WERI-Rb-1 (cell line): ENCODE data around the gene PTPRT.

Experiments
- DNase-seq: peaks from one replicate; pipeline ENCODE4 v3.0.0-alpha.2; 2020
- H3K27ac ChIP-seq: fragments of 250-450 bp; sonication (Bioruptor Pico); 2 replicates; pipeline ENCODE4 v1.5.1; 2020; ENCODE audit warnings: mild to moderate bottlenecking, moderate library complexity
- H3K27me3 ChIP-seq: fragments of 250-450 bp; sonication (Bioruptor Pico); 2 replicates; pipeline ENCODE4 v1.5.1; 2021; ENCODE audit warnings: mild to moderate bottlenecking, low read depth, moderate library complexity; ENCODE audit not compliant: insufficient read depth, severe bottlenecking
- H3K36me3 ChIP-seq: fragments of 250-450 bp; sonication (Bioruptor Pico); 2 replicates; pipeline ENCODE4 v1.5.1; 2020; ENCODE audit warnings: mild to moderate bottlenecking, moderate library complexity
- H3K4me3 ChIP-seq: 2 replicates; pipeline ENCODE4 v1.5.1; 2011; ENCODE audit warnings: low read depth, mild to moderate bottlenecking, control low read depth, low read length
- H3K9me3 ChIP-seq: fragments of 250-450 bp; sonication (Bioruptor Pico); 2 replicates; pipeline ENCODE4 v1.5.1; 2021; ENCODE audit warnings: mild to moderate bottlenecking, moderate library complexity; ENCODE audit not compliant: severe bottlenecking
- TF ChIP-seq, protein P1 (sequence below): IDR thresholded peaks from 2 replicates; pipeline ENCODE4 v1.5.1; 2011; ENCODE audit warnings: low read depth, mild to moderate bottlenecking, control low read depth, inconsistent platforms, low read length

The PTPRT gene

DNA sequence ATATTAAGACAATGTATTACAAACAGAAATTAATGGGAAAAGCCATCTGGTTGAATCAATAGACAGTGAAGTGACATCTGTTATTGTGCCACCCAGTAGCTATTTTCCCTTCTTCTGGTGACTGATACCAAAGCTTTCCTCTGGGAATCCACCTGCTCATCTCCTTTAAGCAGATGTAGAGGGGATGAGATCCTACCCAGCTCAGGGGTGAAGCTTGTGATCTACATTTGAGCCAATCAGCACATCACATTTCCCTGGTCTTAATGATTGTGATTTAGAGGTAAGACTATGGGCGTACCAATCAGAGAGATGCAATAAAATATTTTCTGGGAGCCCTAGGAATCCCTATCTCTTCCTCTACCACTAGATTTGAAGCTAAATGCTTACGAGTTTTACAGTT lies 782.9 kb downstream of the PTPRT start:
- no peak overlapping the region for H3K4me3 ChIP-seq
- TF ChIP-seq, protein P1, sequence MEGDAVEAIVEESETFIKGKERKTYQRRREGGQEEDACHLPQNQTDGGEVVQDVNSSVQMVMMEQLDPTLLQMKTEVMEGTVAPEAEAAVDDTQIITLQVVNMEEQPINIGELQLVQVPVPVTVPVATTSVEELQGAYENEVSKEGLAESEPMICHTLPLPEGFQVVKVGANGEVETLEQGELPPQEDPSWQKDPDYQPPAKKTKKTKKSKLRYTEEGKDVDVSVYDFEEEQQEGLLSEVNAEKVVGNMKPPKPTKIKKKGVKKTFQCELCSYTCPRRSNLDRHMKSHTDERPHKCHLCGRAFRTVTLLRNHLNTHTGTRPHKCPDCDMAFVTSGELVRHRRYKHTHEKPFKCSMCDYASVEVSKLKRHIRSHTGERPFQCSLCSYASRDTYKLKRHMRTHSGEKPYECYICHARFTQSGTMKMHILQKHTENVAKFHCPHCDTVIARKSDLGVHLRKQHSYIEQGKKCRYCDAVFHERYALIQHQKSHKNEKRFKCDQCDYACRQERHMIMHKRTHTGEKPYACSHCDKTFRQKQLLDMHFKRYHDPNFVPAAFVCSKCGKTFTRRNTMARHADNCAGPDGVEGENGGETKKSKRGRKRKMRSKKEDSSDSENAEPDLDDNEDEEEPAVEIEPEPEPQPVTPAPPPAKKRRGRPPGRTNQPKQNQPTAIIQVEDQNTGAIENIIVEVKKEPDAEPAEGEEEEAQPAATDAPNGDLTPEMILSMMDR: no peak
- H3K27me3 ChIP-seq: no peaks in the 10 kb centered on the region
- no peaks in the 10 kb centered on the region for H3K36me3 ChIP-seq
- peak; percentile 14 for DNase-seq
- no peaks in the 10 kb centered on the region for H3K9me3 ChIP-seq
- no peak overlapping the region for H3K27ac ChIP-seq

DNA sequence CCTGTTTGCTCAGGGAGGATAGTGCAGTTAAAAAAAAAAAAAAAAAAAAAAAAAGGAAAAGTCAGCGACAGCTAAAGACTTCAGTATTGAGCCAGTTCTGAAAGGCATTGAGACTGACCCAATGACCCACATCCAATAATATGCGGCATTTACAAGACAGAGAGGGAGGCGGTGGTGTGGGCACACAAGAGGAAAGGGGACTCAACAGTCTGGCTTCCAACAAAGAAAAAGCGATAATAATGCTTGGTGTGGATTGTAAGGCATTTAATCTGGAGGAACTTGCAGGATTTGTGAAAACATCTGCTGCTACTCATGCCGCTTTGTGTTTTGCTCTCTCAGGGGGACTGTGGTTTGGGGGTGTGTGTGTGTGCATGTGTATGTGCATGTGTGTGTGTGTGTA lies 787.3 kb downstream of the PTPRT start:
- H3K27me3 ChIP-seq: no peaks in the 10 kb centered on the region
- DNase-seq: no peak
- H3K4me3 ChIP-seq: no peak overlapping the region
- H3K36me3 ChIP-seq: no peaks in the 10 kb centered on the region
- no peaks in the 10 kb centered on the region for H3K9me3 ChIP-seq
- TF ChIP-seq, protein P1: no peak
- H3K27ac ChIP-seq: no peak overlapping the region

DNA sequence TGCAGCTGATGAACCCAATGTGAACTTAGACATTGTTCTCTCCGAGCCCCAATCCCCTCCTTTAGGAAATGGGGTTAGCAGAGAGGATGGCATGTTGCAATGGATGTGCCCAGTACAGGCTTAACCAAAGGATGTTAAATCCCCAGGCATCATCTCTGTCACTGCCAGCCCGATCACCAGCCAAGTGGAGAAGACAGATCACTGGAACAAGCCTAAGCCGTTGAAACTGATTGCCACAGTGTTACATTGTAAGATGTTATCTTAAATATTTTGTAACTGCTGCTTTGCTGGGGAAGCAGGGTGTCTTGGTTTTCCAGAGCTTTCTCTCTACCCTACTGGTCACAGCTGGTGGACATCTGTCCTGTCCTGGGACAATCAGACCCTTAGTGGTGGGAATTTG lies 788.1 kb downstream of the PTPRT start:
- TF ChIP-seq, protein P1: no peak
- H3K27ac ChIP-seq: no peak overlapping the region
- no peaks in the 10 kb centered on the region for H3K36me3 ChIP-seq
- H3K4me3 ChIP-seq: no peak overlapping the region
- no peak for DNase-seq
- no peaks in the 10 kb centered on the region for H3K27me3 ChIP-seq
- H3K9me3 ChIP-seq: no peaks in the 10 kb centered on the region

DNA sequence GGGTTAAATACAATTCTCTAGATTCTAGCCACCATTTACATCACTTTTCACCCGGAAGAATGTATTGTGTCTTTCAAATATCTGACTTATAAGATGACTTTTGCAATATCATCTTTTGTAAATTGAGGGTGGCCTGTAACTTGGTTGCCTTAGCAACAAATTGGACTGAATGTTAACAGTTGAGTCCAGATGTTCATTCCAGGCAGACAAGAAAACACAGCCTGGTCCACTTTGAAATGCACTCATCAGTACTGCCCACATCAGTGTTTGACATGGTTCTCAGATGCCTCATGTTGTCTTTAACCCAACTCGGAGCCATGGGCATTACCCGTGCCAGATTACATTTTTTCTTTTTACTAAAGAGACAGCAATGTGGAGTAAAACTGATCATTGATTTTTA lies 789.9 kb downstream of the PTPRT start:
- no peaks in the 10 kb centered on the region for H3K27me3 ChIP-seq
- H3K4me3 ChIP-seq: no peak overlapping the region
- H3K27ac ChIP-seq: no peak overlapping the region
- DNase-seq: no peak
- TF ChIP-seq, protein P1: no peak
- H3K9me3 ChIP-seq: no peaks in the 10 kb centered on the region
- H3K36me3 ChIP-seq: no peaks in the 10 kb centered on the region

DNA sequence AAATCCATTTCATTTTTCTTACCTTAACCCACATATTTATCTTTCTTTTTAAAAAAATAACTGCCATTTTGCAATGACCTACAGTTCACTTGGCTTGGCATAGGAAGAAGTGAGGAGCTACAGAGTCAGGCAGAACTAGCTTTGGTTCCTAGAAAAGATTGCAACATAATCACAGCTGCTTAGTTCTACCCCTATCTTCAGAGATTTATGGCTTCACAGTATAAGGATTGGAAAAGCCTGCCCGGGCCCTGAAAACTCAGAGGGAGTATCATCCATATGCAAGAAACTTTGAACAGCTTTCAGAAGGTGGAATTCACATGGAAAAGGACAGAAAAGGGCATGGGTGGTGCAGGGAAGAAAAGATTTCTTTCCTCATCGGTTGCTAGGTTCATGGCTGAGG lies 797.3 kb downstream of the PTPRT start:
- Histone ChIP-seq H3K9me3 (no peaks in the 10 kb centered on the region), H3K4me3 (no peak overlapping the region), H3K27ac (no peak overlapping the region), H3K36me3 (no peaks in the 10 kb centered on the region), H3K27me3 (no peaks in the 10 kb centered on the region)
- no peak for DNase-seq
- TF ChIP-seq, protein P1: no peak

DNA sequence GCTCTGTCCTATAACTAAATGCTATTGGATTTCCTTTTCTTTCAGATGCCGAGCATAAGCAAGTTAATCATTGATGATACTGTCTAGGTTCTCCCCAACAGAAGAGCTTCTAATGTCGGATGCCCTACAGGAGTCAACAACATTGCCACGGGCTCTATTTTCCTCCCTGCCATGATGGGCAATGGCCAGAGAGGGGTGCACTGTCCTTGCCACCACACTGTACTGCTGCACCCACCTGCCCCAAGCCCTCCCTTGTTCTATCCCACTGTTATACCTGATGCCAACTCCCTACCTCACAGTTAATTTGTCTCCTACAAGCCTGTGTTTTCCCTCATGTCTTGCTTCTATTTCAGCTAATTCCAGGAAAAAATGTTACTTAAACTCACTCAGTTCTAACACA lies 797.9 kb downstream of the PTPRT start:
- DNase-seq: peak; percentile 25
- no peaks in the 10 kb centered on the region for H3K9me3 ChIP-seq
- H3K36me3 ChIP-seq: no peaks in the 10 kb centered on the region
- TF ChIP-seq, protein P1: peak; percentile 54
- no peak overlapping the region for H3K4me3 ChIP-seq
- no peak overlapping the region for H3K27ac ChIP-seq
- no peaks in the 10 kb centered on the region for H3K27me3 ChIP-seq
